Testis (tissue), 3 donors: ENCODE data around the gene VSX1. TPM values are rescaled to one million over a fixed set of nuclear protein-coding genes. Genes with fewer than 3 reads are reported as not detected.

Source experiments
- DNase-seq: peaks from one replicate; pipeline ENCODE4 v3.0.0-alpha.2; 2019
- H3K27ac ChIP-seq, 2 donors: fragments of 200-600 bp; sonication (generic); one replicate each; pipeline ENCODE4 v1.5.1; 2019
- H3K27me3 ChIP-seq: fragments of 200-600 bp; sonication (generic); one replicate; pipeline ENCODE4 v1.5.1; 2019
- H3K36me3 ChIP-seq: fragments of 200-600 bp; sonication (generic); one replicate; pipeline ENCODE4 v1.5.1; 2017; ENCODE audit warnings: low read depth; ENCODE audit errors: missing control alignments
- H3K4me1 ChIP-seq: fragments of 200-600 bp; sonication (generic); one replicate; pipeline ENCODE4 v1.5.1; 2019
- H3K4me3 ChIP-seq, 2 donors: fragments of 200-600 bp; sonication (generic); one replicate each; pipeline ENCODE4 v1.5.1; 2017 to 2019
- H3K9me3 ChIP-seq: fragments of 200-600 bp; sonication (generic); one replicate; pipeline ENCODE4 v1.5.1; 2017
- POLR2A ChIP-seq: fragments of 450-650 bp; IDR thresholded peaks from one replicate; pipeline ENCODE4 v1.6.1; 2017; ENCODE audit warnings: antibody characterized with exemption, mild to moderate bottlenecking, moderate library complexity
- WGBS, 2 donors: methylation state at CpG; one replicate each; pipeline ENCODE4 v1.1.5; 2018; 5-methylcytosine and 5-hydroxymethylcytosine counted together
- intact Hi-C: fragments of 100-400 bp; cut with DNase I; formaldehyde crosslinking; loops from one replicate; pipeline ENCODE4 v1.15.1; 2023; ENCODE audit warnings: low total_unique reads
- polyA plus RNA-seq: library from polyadenylated mRNA; stranded (reverse); fragments of 350-450 nt; fragmentation: Illumina TruSeq; extraction: RNeasy Lipid Tissue Mini Kit (QIAGEN cat#74804); gene quantifications from one replicate; pipeline ENCODE4 v1.2.3, GENCODE V29; 2014; ENCODE audit warnings: low read depth, low replicate concordance; ENCODE audit not compliant: insufficient read depth
- total RNA-seq, 2 donors: library from RNA; depleted of rRNA; stranded (reverse); fragments of >200 nt; gene quantifications; one replicate each; pipeline ENCODE4 v1.2.3, GENCODE V29; 2016
- TF ChIP-seq, protein P1 (sequence below), 3 experiments: fragments of 450-650 bp in 2 of 3; fragments of 200-600 bp in 1 of 3; sonication (generic) in 1 of 3; IDR thresholded peaks; one replicate each; pipeline ENCODE4 v1.5.1; 2016 to 2019; ENCODE audit warnings: antibody characterized with exemption in 3 of 3, mild to moderate bottlenecking in 2 of 3, moderate library complexity in 1 of 3

Gene VSX1
- total and polyA plus RNA-seq, 3 donors from 2014 or later = 0.16 to 0.38 (median 0.37) TPM

DNA sequence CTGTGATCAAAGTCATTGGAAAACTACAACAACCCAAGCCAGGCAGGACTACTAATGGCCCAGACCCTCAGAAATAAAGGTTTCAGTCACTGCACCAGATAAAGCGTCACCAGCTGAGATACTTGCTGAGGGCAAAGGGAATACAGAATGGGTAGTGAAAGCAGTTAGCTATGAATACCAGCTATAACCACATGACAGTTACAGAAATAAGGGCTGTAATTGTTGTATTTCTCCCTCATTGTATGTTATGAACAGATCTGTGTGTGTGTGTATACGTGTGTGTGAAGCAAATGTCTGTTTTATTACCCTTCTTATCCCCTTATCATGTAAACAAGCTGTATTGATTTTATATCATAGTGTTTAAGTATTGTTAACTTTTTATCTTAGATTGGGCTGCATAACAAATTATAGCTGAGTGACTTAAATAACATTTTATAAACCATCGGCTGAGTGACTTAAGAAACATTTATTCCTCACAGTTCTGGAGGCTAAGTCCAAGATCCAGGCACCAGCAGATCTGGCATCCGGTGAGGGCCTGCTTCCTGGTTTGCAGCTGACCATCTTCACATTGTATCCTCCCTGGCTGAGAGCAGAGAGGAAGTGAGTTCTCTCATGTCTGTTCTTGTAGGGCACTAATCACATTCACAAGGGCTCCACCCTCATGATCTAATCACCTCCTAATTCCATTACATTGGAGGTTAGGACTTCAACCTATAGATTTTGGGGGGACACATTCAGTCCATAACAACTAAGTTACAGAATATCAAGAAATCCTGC is 46.0 kb upstream of the VSX1 start:
- H3K36me3 ChIP-seq = no peaks in the 10 kb centered on the region
- H3K4me3 ChIP-seq = no peak overlapping the region
- H3K4me1 ChIP-seq = no peaks in the 10 kb centered on the region
- no peaks in the 10 kb centered on the region for H3K27me3 ChIP-seq
- DNase-seq = no peak
- TF ChIP-seq, protein P1, sequence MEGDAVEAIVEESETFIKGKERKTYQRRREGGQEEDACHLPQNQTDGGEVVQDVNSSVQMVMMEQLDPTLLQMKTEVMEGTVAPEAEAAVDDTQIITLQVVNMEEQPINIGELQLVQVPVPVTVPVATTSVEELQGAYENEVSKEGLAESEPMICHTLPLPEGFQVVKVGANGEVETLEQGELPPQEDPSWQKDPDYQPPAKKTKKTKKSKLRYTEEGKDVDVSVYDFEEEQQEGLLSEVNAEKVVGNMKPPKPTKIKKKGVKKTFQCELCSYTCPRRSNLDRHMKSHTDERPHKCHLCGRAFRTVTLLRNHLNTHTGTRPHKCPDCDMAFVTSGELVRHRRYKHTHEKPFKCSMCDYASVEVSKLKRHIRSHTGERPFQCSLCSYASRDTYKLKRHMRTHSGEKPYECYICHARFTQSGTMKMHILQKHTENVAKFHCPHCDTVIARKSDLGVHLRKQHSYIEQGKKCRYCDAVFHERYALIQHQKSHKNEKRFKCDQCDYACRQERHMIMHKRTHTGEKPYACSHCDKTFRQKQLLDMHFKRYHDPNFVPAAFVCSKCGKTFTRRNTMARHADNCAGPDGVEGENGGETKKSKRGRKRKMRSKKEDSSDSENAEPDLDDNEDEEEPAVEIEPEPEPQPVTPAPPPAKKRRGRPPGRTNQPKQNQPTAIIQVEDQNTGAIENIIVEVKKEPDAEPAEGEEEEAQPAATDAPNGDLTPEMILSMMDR (IDR thresholded peaks at IDR 0.05) = no peak
- TF ChIP-seq POLR2A = no peak
- intact Hi-C loops = no loop called here
- 91 to 95% methylated on average over 4 of the region's 4 CpGs for WGBS, 2 donors
- H3K9me3 ChIP-seq = no peaks in the 10 kb centered on the region
- no peak overlapping the region for H3K27ac ChIP-seq

DNA sequence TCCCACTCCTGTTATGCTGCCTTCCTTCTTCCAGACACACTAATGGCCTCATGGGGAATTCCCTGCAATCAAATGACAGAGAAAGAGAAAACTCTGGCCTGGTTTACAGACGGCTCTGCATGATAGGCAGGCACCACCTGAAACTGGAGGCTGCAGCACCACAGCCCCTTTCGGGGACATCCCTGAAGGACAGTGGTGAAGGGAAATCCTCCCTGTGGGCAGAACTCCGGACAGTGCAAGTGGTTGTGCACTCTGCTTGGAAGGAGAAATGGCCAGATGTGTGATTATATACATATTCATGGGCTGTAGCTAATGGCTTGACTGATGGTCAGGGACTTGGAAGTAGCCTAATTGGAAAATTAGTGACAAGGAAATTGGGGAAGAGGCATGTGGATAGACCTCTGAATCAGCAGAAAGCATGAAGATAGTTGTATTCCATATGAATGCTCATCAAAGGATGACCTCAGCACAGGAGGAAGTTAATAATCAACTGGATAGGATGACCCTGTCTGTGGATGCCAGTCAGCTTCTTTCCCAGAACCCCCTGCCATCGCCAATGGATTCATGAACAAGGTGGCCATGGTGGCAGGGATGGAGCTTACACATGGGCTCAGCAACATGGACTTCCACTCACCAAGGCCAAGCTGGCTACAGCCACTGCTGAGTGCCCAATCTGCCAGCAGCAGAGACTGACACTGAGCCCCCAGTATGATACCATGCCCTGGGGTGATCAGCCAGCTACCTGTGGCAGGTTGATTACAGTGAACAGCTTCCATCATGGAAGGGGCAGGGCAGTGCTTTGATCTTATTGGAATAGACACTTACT is 44.5 kb upstream of the VSX1 start:
- H3K27ac ChIP-seq = no peak overlapping the region
- no peaks in the 10 kb centered on the region for H3K9me3 ChIP-seq
- H3K27me3 ChIP-seq = no peaks in the 10 kb centered on the region
- no peaks in the 10 kb centered on the region for H3K36me3 ChIP-seq
- TF ChIP-seq POLR2A = no peak
- TF ChIP-seq, protein P1 (IDR thresholded peaks at IDR 0.05) = no peak
- no peaks in the 10 kb centered on the region for H3K4me1 ChIP-seq
- 82 to 88% methylated on average over 4 of the region's 4 CpGs for WGBS, 2 donors
- intact Hi-C loops = no loop called here
- no peak overlapping the region for H3K4me3 ChIP-seq
- no peak for DNase-seq

DNA sequence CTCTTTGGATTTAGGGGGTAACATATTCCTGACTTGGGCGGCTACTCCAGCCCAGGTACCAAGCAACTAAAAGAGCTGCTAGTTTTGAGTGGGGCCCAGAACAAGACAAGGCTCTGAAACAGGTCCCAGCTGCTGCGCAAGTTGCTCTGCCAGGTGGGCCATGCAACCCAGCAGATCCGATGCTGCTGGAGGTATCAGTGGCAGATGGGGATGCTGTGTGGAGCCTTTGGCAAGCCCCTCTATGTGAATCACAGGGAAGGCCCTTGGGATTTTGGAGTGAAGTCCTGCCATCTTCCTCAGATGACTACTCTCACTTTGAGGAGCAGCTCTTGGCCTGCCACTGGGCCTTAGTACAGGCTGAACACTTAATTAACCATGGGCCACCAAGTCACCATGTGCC is 43.7 kb upstream of the VSX1 start:
- no peaks in the 10 kb centered on the region for H3K36me3 ChIP-seq
- no peak for TF ChIP-seq POLR2A
- TF ChIP-seq, protein P1 (IDR thresholded peaks at IDR 0.05) = no peak
- no peaks in the 10 kb centered on the region for H3K4me1 ChIP-seq
- no peak for DNase-seq
- no peak overlapping the region for H3K27ac ChIP-seq
- H3K4me3 ChIP-seq = no peak overlapping the region
- WGBS, 2 donors = 77 to 87% methylated on average over 2 to 3 of the region's 3 CpGs
- H3K9me3 ChIP-seq = no peaks in the 10 kb centered on the region
- H3K27me3 ChIP-seq = no peaks in the 10 kb centered on the region
- intact Hi-C loops = no loop called here

DNA sequence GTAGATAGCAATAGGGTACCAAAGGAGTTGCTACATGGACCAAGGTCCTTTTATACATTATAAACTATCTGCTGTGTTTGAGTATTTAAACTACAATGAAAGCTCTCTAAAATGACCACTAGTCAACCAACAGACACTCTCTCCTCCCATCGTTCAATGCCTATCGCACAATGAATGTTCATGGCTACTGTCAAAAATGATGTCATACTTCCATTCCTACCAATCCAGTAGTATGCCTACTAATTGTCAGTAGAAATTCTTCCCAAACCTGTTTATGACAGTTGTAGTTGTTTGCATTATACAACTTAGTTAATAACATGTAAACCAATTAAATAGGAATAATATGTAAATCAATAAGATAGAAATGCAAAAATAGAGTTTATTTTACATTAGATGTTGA is 39.0 kb upstream of the VSX1 start:
- Histone ChIP-seq H3K27me3 (no peaks in the 10 kb centered on the region), H3K9me3 (no peaks in the 10 kb centered on the region), H3K4me1 (no peaks in the 10 kb centered on the region), H3K4me3 (no peak overlapping the region), H3K36me3 (no peaks in the 10 kb centered on the region), H3K27ac (no peak overlapping the region)
- WGBS, 2 donors = 88 to 96% methylated on average over 2 of the region's 2 CpGs
- TF ChIP-seq, protein P1 (IDR thresholded peaks at IDR 0.05) = no peak
- no peak for TF ChIP-seq POLR2A
- intact Hi-C loops = no loop called here
- DNase-seq = no peak
